GM23248 (cell line): ENCODE measurements around the gene ERC2. TPM values are rescaled to one million over a fixed set of nuclear protein-coding genes. Genes with fewer than 3 reads are reported as not detected.

Experiments
- DNase-seq: peaks from one replicate; pipeline ENCODE4 v3.0.0-alpha.2; 2015
- H2AFZ ChIP-seq: fragments of 200-600 bp; sonication (generic); 2 replicates; pipeline ENCODE4 v1.6.1; 2016; ENCODE audit warnings: antibody characterized with exemption
- H3F3A ChIP-seq: fragments of 200-600 bp; sonication (generic); 2 replicates; pipeline ENCODE4 v1.6.1; 2016; ENCODE audit warnings: mild to moderate bottlenecking, antibody characterized with exemption, mixed run types; ENCODE audit not compliant: insufficient read depth
- H3K27ac ChIP-seq: fragments of 200-600 bp; sonication (generic); 2 replicates; pipeline ENCODE4 v1.5.1; 2016; ENCODE audit warnings: mild to moderate bottlenecking
- H3K27me3 ChIP-seq: fragments of 200-600 bp; sonication (generic); replicated peaks from 2 replicates; pipeline ENCODE4 v1.6.1; 2016; ENCODE audit warnings: mild to moderate bottlenecking; ENCODE audit not compliant: insufficient read depth
- H3K36me3 ChIP-seq: fragments of 200-600 bp; sonication (generic); 2 replicates; pipeline ENCODE4 v1.6.1; 2016; ENCODE audit warnings: low read depth, mild to moderate bottlenecking
- H3K4me1 ChIP-seq: fragments of 200-600 bp; sonication (generic); 2 replicates; pipeline ENCODE4 v1.6.1; 2016; ENCODE audit warnings: mild to moderate bottlenecking; ENCODE audit not compliant: insufficient read depth
- H3K4me2 ChIP-seq: fragments of 200-600 bp; sonication (generic); one replicate; pipeline ENCODE4 v1.6.1; 2016; ENCODE audit warnings: mild to moderate bottlenecking; ENCODE audit not compliant: unreplicated experiment
- H3K4me3 ChIP-seq: fragments of 200-600 bp; sonication (generic); 2 replicates; pipeline ENCODE4 v1.5.1; 2016; ENCODE audit warnings: mild to moderate bottlenecking
- H3K79me2 ChIP-seq: fragments of 200-600 bp; sonication (generic); 2 replicates; pipeline ENCODE4 v1.6.1; 2016; ENCODE audit warnings: mild to moderate bottlenecking; ENCODE audit not compliant: insufficient read depth
- H3K9ac ChIP-seq: fragments of 200-600 bp; sonication (generic); 2 replicates; pipeline ENCODE4 v1.6.1; 2016; ENCODE audit warnings: mild to moderate bottlenecking
- H3K9me2 ChIP-seq: fragments of 200-600 bp; sonication (generic); 2 replicates; pipeline ENCODE4 v1.6.1; 2016; ENCODE audit warnings: mixed run types, mild to moderate bottlenecking, moderate library complexity; ENCODE audit not compliant: insufficient read depth
- H3K9me3 ChIP-seq: fragments of 200-600 bp; sonication (generic); one replicate; pipeline ENCODE4 v1.6.1; 2017; ENCODE audit warnings: low read depth
- H4K20me1 ChIP-seq: fragments of 200-600 bp; sonication (generic); 2 replicates; pipeline ENCODE4 v1.6.0; 2016; ENCODE audit not compliant: insufficient read depth
- EZH2 ChIP-seq: fragments of 200-600 bp; sonication (generic); IDR thresholded peaks from 2 replicates; pipeline ENCODE4 v1.6.1; 2018; ENCODE audit warnings: antibody characterized with exemption, mild to moderate bottlenecking; ENCODE audit not compliant: insufficient read depth, poor library complexity, severe bottlenecking
- EZH2phosphoT487 ChIP-seq: fragments of 200-600 bp; sonication (generic); IDR thresholded peaks from 2 replicates; pipeline ENCODE4 v1.6.1; 2018; ENCODE audit warnings: antibody characterized with exemption, moderate library complexity, mild to moderate bottlenecking, low read depth; ENCODE audit not compliant: insufficient read depth
- WGBS, 2 experiments: methylation state at CpG; one replicate each; pipeline ENCODE4 v1.1.6; 2015 to 2017; ENCODE audit warnings: low lambda C conversion rate in 2 of 2, low coverage in 1 of 2; ENCODE audit errors: missing lambda C conversion rate in 2 of 2; 5-methylcytosine and 5-hydroxymethylcytosine counted together
- in situ Hi-C: fragments of 300-500 bp; cut with MboI; formaldehyde crosslinking; loops from 2 replicates; pipeline ENCODE4 v1.15.0; 2020
- polyA plus RNA-seq: library from polyadenylated mRNA; unstranded; fragments of >200 nt; fragmentation: Nextera tagmentation; extraction: Ambion mirVana; gene quantifications from 2 replicates; pipeline ENCODE4 v1.2.1, GENCODE V29; 2016
- total RNA-seq: library from RNA; depleted of rRNA; stranded (reverse); fragments of >200 nt; shearing (Covaris generic); gene quantifications from 2 replicates; pipeline ENCODE4 v1.2.3, GENCODE V29; 2014

Gene ERC2
- total and polyA plus RNA-seq, 2 experiments from 2014 or later, result not detected

GRCh38 chr3:55885721-55886120, 582.5 kb downstream of the ERC2 start:
- H3K9me2 ChIP-seq, result no peaks in the 10 kb centered on the region
- no peaks in the 10 kb centered on the region for H3K9me3 ChIP-seq
- H2AFZ ChIP-seq, result no peak overlapping the region
- no peaks in the 10 kb centered on the region for H3K79me2 ChIP-seq
- no peak overlapping the region for H3K4me2 ChIP-seq
- H3K4me1 ChIP-seq, result no peaks in the 10 kb centered on the region
- no peak overlapping the region for H3K27ac ChIP-seq
- no peak overlapping the region for H3K4me3 ChIP-seq
- peaks cover 13% of the 10 kb centered on the region for H3K27me3 ChIP-seq
- no peaks in the 10 kb centered on the region for H4K20me1 ChIP-seq
- no peaks in the 10 kb centered on the region for H3K36me3 ChIP-seq
- in situ Hi-C loops, result no loop called here
- H3F3A ChIP-seq, result no peaks in the 10 kb centered on the region
- H3K9ac ChIP-seq, result no peak overlapping the region
- peak; percentile 34 for DNase-seq
- WGBS, 2 experiments, result 0% methylated on average over 1 of the region's 1 CpG
- TF ChIP-seq EZH2phosphoT487 (no peak), EZH2 (no peak)

GRCh38 chr3:55884491-55885285, 583.6 kb downstream of the ERC2 start:
- H3K4me3 ChIP-seq, result no peak overlapping the region
- 20 to 24% methylated on average over 2 of the region's 2 CpGs for WGBS, 2 experiments
- H3K9me3 ChIP-seq, result no peaks in the 10 kb centered on the region
- no peak overlapping the region for H3K9ac ChIP-seq
- no peaks in the 10 kb centered on the region for H3K4me1 ChIP-seq
- H3K36me3 ChIP-seq, result no peaks in the 10 kb centered on the region
- no peaks in the 10 kb centered on the region for H3K79me2 ChIP-seq
- no peaks in the 10 kb centered on the region for H3F3A ChIP-seq
- DNase-seq, result no peak
- H3K27me3 ChIP-seq, result peaks cover 15% of the 10 kb centered on the region
- no peak overlapping the region for H3K27ac ChIP-seq
- in situ Hi-C loops, result no loop called here
- no peaks in the 10 kb centered on the region for H3K9me2 ChIP-seq
- H4K20me1 ChIP-seq, result no peaks in the 10 kb centered on the region
- H3K4me2 ChIP-seq, result no peak overlapping the region
- H2AFZ ChIP-seq, result no peak overlapping the region
- no peak for TF ChIP-seq EZH2
- no peak for TF ChIP-seq EZH2phosphoT487

GRCh38 chr3:55884066-55884465, 584.2 kb downstream of the ERC2 start:
- TF ChIP-seq EZH2phosphoT487 (no peak), EZH2 (no peak)
- no peaks in the 10 kb centered on the region for H3K9me3 ChIP-seq
- no peak overlapping the region for H3K4me3 ChIP-seq
- H2AFZ ChIP-seq, result no peak overlapping the region
- no peaks in the 10 kb centered on the region for H3K79me2 ChIP-seq
- in situ Hi-C loops, result no loop called here
- no peak overlapping the region for H3K27ac ChIP-seq
- H3K4me1 ChIP-seq, result no peaks in the 10 kb centered on the region
- no peaks in the 10 kb centered on the region for H3F3A ChIP-seq
- no peak overlapping the region for H3K4me2 ChIP-seq
- WGBS, 2 experiments, result 0 to 3% methylated on average over 1 of the region's 1 CpG
- H3K27me3 ChIP-seq, result peaks cover 15% of the 10 kb centered on the region; the same call in 1 of the 2 replicates
- H3K9ac ChIP-seq, result no peak overlapping the region
- H4K20me1 ChIP-seq, result no peaks in the 10 kb centered on the region
- no peak for DNase-seq
- H3K36me3 ChIP-seq, result no peaks in the 10 kb centered on the region
- no peaks in the 10 kb centered on the region for H3K9me2 ChIP-seq

- Histone ChIP-seq H3K9me2 (no peaks in the 10 kb centered on the region), H3K27ac (no peak overlapping the region), H3K4me1 (no peaks in the 10 kb centered on the region), H3K27me3 (0 out of 2 replicates have a peak, but pooled peaks cover 6% of the 10 kb centered on the region), H3F3A (no peaks in the 10 kb centered on the region), H3K4me3 (no peak overlapping the region), H3K9ac (no peak overlapping the region), H3K4me2 (no peak overlapping the region), H3K9me3 (no peaks in the 10 kb centered on the region), H2AFZ (no peak overlapping the region), H3K79me2 (no peaks in the 10 kb centered on the region), H3K36me3 (no peaks in the 10 kb centered on the region), H4K20me1 (no peaks in the 10 kb centered on the region)
- WGBS, 2 experiments, result 36 to 45% methylated on average over 2 of the region's 2 CpGs
- in situ Hi-C loops, result no loop called here
- no peak for DNase-seq
- TF ChIP-seq EZH2phosphoT487, result no peak
- no peak for TF ChIP-seq EZH2
Observed at GRCh38 chr3:55882006-55882405, 586.3 kb downstream of the ERC2 start.

GRCh38 chr3:55880357-55880756, 587.9 kb downstream of the ERC2 start:
- TF ChIP-seq EZH2, result no peak
- no peak for TF ChIP-seq EZH2phosphoT487
- H3K9me2 ChIP-seq, result no peaks in the 10 kb centered on the region
- no peaks in the 10 kb centered on the region for H4K20me1 ChIP-seq

More at GRCh38 chr3:55880357-55880756, 587.9 kb downstream of the ERC2 start:
- Histone ChIP-seq H2AFZ (no peak overlapping the region), H3K4me2 (no peak overlapping the region), H3K9me3 (no peaks in the 10 kb centered on the region), H3K27me3 (0 out of 2 replicates have a peak, but pooled peaks cover 6% of the 10 kb centered on the region), H3K27ac (no peak overlapping the region), H3K4me3 (no peak overlapping the region), H3K9ac (no peak overlapping the region), H3F3A (no peaks in the 10 kb centered on the region), H3K36me3 (no peaks in the 10 kb centered on the region), H3K79me2 (no peaks in the 10 kb centered on the region), H3K4me1 (no peaks in the 10 kb centered on the region)
- no peak for DNase-seq
- in situ Hi-C loops, result no loop called here
